Activated CD4-positive, CD25-positive, alpha-beta regulatory T cell treated with anti-CD3 and anti-CD28 coated beads, Interleukin-2, amount 50 U/mL, for 24 hours (primary cell): ENCODE results near the gene RBM44.
A peak's percentile ranks its signal among the peaks of the same experiment; 100 is the strongest.
"Not testable (repeated sequence)": the region's sequence is repeated elsewhere in the genome, so short reads cannot be mapped to it uniquely, and the experiment has no call there.

Experiments
- ATAC-seq, 2 donors: fragments of 150-1000 bp; cut with Tn5 transposase; one replicate each; pipeline ENCODE4 v1.10.0; 2021; ENCODE audit warnings: mild to moderate bottlenecking in 1 of 2, moderate library complexity in 1 of 2

RBM44 gene

GRCh38 chr2:237783678-237784077 is 14.9 kb upstream of the RBM44 start:
- not testable (repeated sequence) for ATAC-seq

- no peak for ATAC-seq
Measured at GRCh38 chr2:237786936-237787335, 11.6 kb upstream of the RBM44 start.

- ATAC-seq = peak in 1 of 2 donors; percentile 58
Measured at GRCh38 chr2:237790353-237790752, 8.2 kb upstream of the RBM44 start.

GRCh38 chr2:237791977-237792727 is 6.4 kb upstream of the RBM44 start:
- ATAC-seq = no peak

- no peak for ATAC-seq
Measured at GRCh38 chr2:237797253-237797652, 1.3 kb upstream of the RBM44 start.

GRCh38 chr2:237799060-237799428 is 465 bp downstream of the RBM44 start:
- no peak for ATAC-seq

GRCh38 chr2:237801466-237801865 is 2.9 kb downstream of the RBM44 start:
- no peak for ATAC-seq

- no peak for ATAC-seq
Measured at GRCh38 chr2:237806334-237806733, 7.8 kb downstream of the RBM44 start.

- ATAC-seq = peak; percentile 32 to 41
Measured at GRCh38 chr2:237815637-237816036, 17.1 kb downstream of the RBM44 start.

- no peak for ATAC-seq
Measured at GRCh38 chr2:237816531-237816930, 18.0 kb downstream of the RBM44 start.

GRCh38 chr2:237818066-237818473 is 19.5 kb downstream of the RBM44 start:
- ATAC-seq = no peak

GRCh38 chr2:237819231-237819630 is 20.7 kb downstream of the RBM44 start:
- no peak for ATAC-seq

- ATAC-seq = no peak
Measured at GRCh38 chr2:237820421-237820820, 21.8 kb downstream of the RBM44 start.

GRCh38 chr2:237823544-237823943 is 25.0 kb downstream of the RBM44 start:
- ATAC-seq = no peak

- ATAC-seq = no peak
Measured at GRCh38 chr2:237824085-237824484, 25.5 kb downstream of the RBM44 start.

GRCh38 chr2:237827421-237827987 is 28.9 kb downstream of the RBM44 start:
- no peak for ATAC-seq

- ATAC-seq = no peak
Measured at GRCh38 chr2:237830522-237830921, 31.9 kb downstream of the RBM44 start.

GRCh38 chr2:237833546-237833945 is 35.0 kb downstream of the RBM44 start:
- ATAC-seq = no peak

- no peak for ATAC-seq
Measured at GRCh38 chr2:237835372-237835771, 36.8 kb downstream of the RBM44 start.

- no peak for ATAC-seq
Measured at GRCh38 chr2:237841051-237841450, 42.5 kb downstream of the RBM44 start.

GRCh38 chr2:237848940-237849339 is 50.4 kb downstream of the RBM44 start:
- ATAC-seq = not testable (repeated sequence)

GRCh38 chr2:237854295-237854694 is 55.7 kb downstream of the RBM44 start:
- ATAC-seq = no peak

- ATAC-seq = no peak
Measured at GRCh38 chr2:237857791-237858190, 59.2 kb downstream of the RBM44 start.

- ATAC-seq = peak; percentile 55 to 60
Measured at GRCh38 chr2:237858294-237859081, 59.9 kb downstream of the RBM44 start.
